OCI-LY7 (cell line): ENCODE measurements around the gene ZNF827. TPM values are rescaled to one million over a fixed set of nuclear protein-coding genes. Genes with fewer than 3 reads are reported as not detected.

Source experiments
- BruUV-seq: library from RNA; stranded (reverse); fragments of 400-500 nt; replicated peaks from 2 replicates; lab custom pipeline; 2021; lab: Mats Ljungman, UMichigan
- CTCF ChIA-PET: fragments of 300-600 bp; sonication (Branson Sonifier 250); formaldehyde crosslinking; loops from one replicate; lab custom pipeline; 2022; ENCODE audit warnings: antibody characterized with exemption; ENCODE audit not compliant: unreplicated experiment; lab: Charles Lee
- POLR2A ChIA-PET: fragments of 300-600 bp; sonication (Branson Sonifier 250); formaldehyde crosslinking; loops from one replicate; lab custom pipeline; 2022; ENCODE audit warnings: antibody characterized with exemption; lab: Charles Lee
- DNase-seq: peaks from one replicate; pipeline ENCODE4 v3.0.0-alpha.2; 2015; ENCODE audit warnings: low spot score
- H2AFZ ChIP-seq: fragments of 200-600 bp; sonication (generic), shearing (Covaris generic); 2 replicates; pipeline ENCODE4 v1.6.1; 2014; ENCODE audit warnings: mild to moderate bottlenecking, antibody characterized with exemption, low read length, moderate library complexity
- H3K27ac ChIP-seq: fragments of 200-600 bp; sonication (generic); 2 replicates; pipeline ENCODE4 v1.5.1; 2014; ENCODE audit warnings: mixed run types, low read depth, mild to moderate bottlenecking, moderate library complexity, low read length, inconsistent platforms; ENCODE audit not compliant: poor library complexity, severe bottlenecking
- H3K36me3 ChIP-seq: fragments of 200-600 bp; sonication (generic); 2 replicates; pipeline ENCODE4 v1.6.1; 2014; ENCODE audit warnings: mild to moderate bottlenecking, antibody characterized with exemption, low read length, moderate library complexity, mixed read lengths; ENCODE audit not compliant: insufficient read depth
- H3K4me1 ChIP-seq: fragments of 200-600 bp; sonication (generic); 2 replicates; pipeline ENCODE4 v1.5.1; 2014; ENCODE audit warnings: mild to moderate bottlenecking, low read length; ENCODE audit not compliant: insufficient read depth, poor library complexity, severe bottlenecking
- H3K4me2 ChIP-seq: fragments of 200-600 bp; sonication (generic); 2 replicates; pipeline ENCODE4 v1.6.1; 2014; ENCODE audit warnings: mild to moderate bottlenecking, low read length
- H3K4me3 ChIP-seq: fragments of 200-600 bp; sonication (generic); 2 replicates; pipeline ENCODE4 v1.5.1; 2014; ENCODE audit warnings: mild to moderate bottlenecking, low read depth, low read length; ENCODE audit not compliant: poor library complexity, severe bottlenecking
- H3K79me2 ChIP-seq: fragments of 200-600 bp; sonication (generic); 2 replicates; pipeline ENCODE4 v1.6.1; 2016; ENCODE audit warnings: low read depth, mild to moderate bottlenecking, low read length, moderate library complexity, mixed read lengths; ENCODE audit not compliant: insufficient read depth
- H3K9me2 ChIP-seq: fragments of 200-600 bp; sonication (generic); 2 replicates; pipeline ENCODE4 v1.6.1; 2016; ENCODE audit warnings: mild to moderate bottlenecking, low read length, mixed read lengths; ENCODE audit not compliant: insufficient read depth
- H3K9me3 ChIP-seq: fragments of 200-600 bp; sonication (generic); 2 replicates; pipeline ENCODE4 v1.6.1; 2014; ENCODE audit warnings: mild to moderate bottlenecking, mixed run types, low read length, mixed read lengths
- H4K20me1 ChIP-seq: fragments of 200-600 bp; sonication (generic); 2 replicates; pipeline ENCODE4 v1.6.1; 2014; ENCODE audit warnings: mild to moderate bottlenecking, antibody characterized with exemption, low read length, moderate library complexity, mixed read lengths; ENCODE audit not compliant: insufficient read depth
- EZH2phosphoT487 ChIP-seq: fragments of 200-600 bp; sonication (generic); IDR thresholded peaks from 2 replicates; pipeline ENCODE4 v1.6.1; 2018; ENCODE audit warnings: low read depth, borderline replicate concordance, mild to moderate bottlenecking, mixed run types, antibody characterized with exemption, low read length, moderate library complexity, mixed read lengths
- intact Hi-C: fragments of 100-400 bp; cut with micrococcal nuclease; formaldehyde crosslinking; loops from one replicate; pipeline ENCODE4 v1.10.0; 2022; ENCODE audit not compliant: unreplicated experiment
- total RNA-seq, 2 experiments: library from RNA; depleted of rRNA in 1 of 2; stranded (reverse); fragments of >200 nt in 1 of 2; shearing (Covaris generic) in 1 of 2; gene quantifications; 2 replicates each; pipeline ENCODE4 v1.2.3, GENCODE V29; 2014 to 2022
- TF ChIP-seq, protein P1 (sequence below): fragments of 200-600 bp; sonication (generic); conservative IDR thresholded peaks from 2 replicates; pipeline ENCODE4 v1.5.1; 2014; ENCODE audit warnings: mild to moderate bottlenecking, antibody characterized with exemption, low read length, moderate library complexity, mixed read lengths

Gene ZNF827
- total RNA-seq, 2 experiments from 2014 or later, result 15.1 to 42.9 TPM

DNA sequence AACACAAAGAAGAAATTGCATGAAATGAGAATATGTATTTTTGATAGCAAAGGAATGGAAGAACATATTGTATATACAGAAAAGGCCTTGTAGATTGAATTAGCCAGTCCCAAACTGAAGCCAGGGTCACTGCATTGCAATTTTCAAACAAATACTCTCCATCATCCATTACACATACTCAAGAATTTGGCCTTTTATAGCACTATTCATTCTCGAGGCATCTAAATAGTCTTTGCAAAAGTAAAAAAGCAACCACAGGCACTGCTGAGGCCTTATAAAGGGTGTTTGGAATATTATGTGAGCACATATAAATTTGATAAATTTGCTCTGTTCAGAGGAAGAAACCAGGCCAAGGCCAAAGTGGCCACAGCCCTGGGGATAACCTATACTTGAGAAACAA is 123.0 kb downstream of the ZNF827 start:
- no peak overlapping the region for H3K4me2 ChIP-seq
- TF ChIP-seq EZH2phosphoT487, result no peak
- TF ChIP-seq, protein P1, sequence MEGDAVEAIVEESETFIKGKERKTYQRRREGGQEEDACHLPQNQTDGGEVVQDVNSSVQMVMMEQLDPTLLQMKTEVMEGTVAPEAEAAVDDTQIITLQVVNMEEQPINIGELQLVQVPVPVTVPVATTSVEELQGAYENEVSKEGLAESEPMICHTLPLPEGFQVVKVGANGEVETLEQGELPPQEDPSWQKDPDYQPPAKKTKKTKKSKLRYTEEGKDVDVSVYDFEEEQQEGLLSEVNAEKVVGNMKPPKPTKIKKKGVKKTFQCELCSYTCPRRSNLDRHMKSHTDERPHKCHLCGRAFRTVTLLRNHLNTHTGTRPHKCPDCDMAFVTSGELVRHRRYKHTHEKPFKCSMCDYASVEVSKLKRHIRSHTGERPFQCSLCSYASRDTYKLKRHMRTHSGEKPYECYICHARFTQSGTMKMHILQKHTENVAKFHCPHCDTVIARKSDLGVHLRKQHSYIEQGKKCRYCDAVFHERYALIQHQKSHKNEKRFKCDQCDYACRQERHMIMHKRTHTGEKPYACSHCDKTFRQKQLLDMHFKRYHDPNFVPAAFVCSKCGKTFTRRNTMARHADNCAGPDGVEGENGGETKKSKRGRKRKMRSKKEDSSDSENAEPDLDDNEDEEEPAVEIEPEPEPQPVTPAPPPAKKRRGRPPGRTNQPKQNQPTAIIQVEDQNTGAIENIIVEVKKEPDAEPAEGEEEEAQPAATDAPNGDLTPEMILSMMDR, result no peak
- intact Hi-C loops, result no loop called here
- H3K9me2 ChIP-seq, result no peaks in the 10 kb centered on the region
- H3K9me3 ChIP-seq, result peaks cover 4% of the 10 kb centered on the region; the same call in 1 of the 2 replicates
- no peak overlapping the region for H3K4me3 ChIP-seq
- H4K20me1 ChIP-seq, result no peaks in the 10 kb centered on the region
- ChIA-PET CTCF (no interaction called here), POLR2A (no interaction called here)
- no peaks in the 10 kb centered on the region for H3K4me1 ChIP-seq
- peaks cover 97% of the 10 kb centered on the region for H3K36me3 ChIP-seq
- H2AFZ ChIP-seq, result no peak overlapping the region
- H3K79me2 ChIP-seq, result no peaks in the 10 kb centered on the region
- no peak overlapping the region for H3K27ac ChIP-seq
- no peak for DNase-seq
- no TSS peak for BruUV-seq

DNA sequence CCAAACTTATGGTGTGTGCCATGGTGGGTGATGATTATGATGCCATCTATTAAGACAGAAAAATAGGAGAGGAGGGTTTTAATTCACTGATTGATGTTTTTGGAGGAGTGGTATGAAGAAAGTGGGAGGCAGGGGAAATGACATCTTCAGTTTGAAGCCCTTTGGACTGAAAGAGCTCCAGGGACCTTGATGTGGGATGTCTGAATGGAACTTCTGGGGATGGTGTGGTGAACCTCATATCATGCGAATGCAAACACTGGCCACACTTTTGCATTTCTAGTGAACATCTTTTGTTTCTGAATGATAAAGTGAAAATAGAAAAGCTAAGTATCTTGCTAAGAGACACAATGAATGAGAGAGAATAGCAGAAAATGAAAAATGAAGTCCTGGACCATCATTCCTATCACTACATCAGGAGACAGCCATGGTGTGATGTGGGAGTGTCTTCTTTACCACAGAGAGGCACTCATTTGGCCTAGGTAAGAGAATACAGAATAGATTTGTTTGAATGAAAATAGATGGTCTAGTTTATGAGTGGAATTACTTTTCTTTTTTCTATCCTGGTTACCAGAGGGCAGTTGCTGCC is 123.5 kb downstream of the ZNF827 start:
- Histone ChIP-seq H4K20me1 (no peaks in the 10 kb centered on the region), H3K27ac (no peak overlapping the region), H3K36me3 (peaks cover 97% of the 10 kb centered on the region), H2AFZ (no peak overlapping the region), H3K4me1 (no peaks in the 10 kb centered on the region), H3K9me2 (no peaks in the 10 kb centered on the region), H3K79me2 (no peaks in the 10 kb centered on the region), H3K4me3 (no peak overlapping the region), H3K9me3 (peaks cover 9% of the 10 kb centered on the region; the same call in 1 of the 2 replicates), H3K4me2 (no peak overlapping the region)
- TF ChIP-seq, protein P1, result no peak
- no peak for TF ChIP-seq EZH2phosphoT487
- BruUV-seq, result no TSS peak
- POLR2A ChIA-PET, result interaction anchor here (0.7 kb wide), 1 partner anchor 566 kb away, joined by 3 read pairs; no protein-coding TSS in a partner anchor
- intact Hi-C loops, result no loop called here
- DNase-seq, result no peak
- CTCF ChIA-PET, result no interaction called here

DNA sequence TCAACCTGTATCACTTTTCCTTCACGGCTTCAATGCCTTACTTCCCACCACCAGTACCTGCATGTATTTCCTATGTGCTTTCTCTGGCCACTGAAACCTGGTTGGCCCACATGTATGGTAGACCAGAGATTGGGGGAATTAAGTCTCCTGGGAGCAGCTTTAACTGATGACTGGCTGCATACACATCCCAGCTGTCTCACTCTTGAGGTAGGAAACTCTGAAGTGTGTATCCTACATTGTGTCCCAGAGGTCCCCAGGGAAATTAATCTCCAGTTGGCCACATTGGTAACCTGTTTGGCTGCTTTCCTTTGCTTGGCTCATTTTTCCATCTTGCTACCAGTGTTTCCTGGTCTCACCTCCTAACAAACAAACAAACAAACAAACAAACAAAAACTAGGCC is 124.4 kb downstream of the ZNF827 start:
- Histone ChIP-seq H3K79me2 (no peaks in the 10 kb centered on the region), H2AFZ (no peak overlapping the region), H3K9me3 (peaks cover 17% of the 10 kb centered on the region), H4K20me1 (no peaks in the 10 kb centered on the region), H3K36me3 (peaks cover 97% of the 10 kb centered on the region), H3K4me3 (no peak overlapping the region), H3K27ac (no peak overlapping the region), H3K4me1 (no peaks in the 10 kb centered on the region), H3K4me2 (no peak overlapping the region), H3K9me2 (no peaks in the 10 kb centered on the region)
- CTCF ChIA-PET, result no interaction called here
- no peak for TF ChIP-seq EZH2phosphoT487
- BruUV-seq, result no TSS peak
- POLR2A ChIA-PET, result no interaction called here
- no peak for DNase-seq
- intact Hi-C loops, result no loop called here
